Measurements from ENCODE around the gene SPRR3. TPM values are rescaled to one million over a fixed set of nuclear protein-coding genes. Genes with fewer than 3 reads are reported as not detected.
A peak's percentile ranks its signal among the peaks of the same experiment; 100 is the strongest.

The SPRR3 gene, protein sequence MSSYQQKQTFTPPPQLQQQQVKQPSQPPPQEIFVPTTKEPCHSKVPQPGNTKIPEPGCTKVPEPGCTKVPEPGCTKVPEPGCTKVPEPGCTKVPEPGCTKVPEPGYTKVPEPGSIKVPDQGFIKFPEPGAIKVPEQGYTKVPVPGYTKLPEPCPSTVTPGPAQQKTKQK
- 12.3 and 12.6 TPM in 2 replicates for polyA plus RNA-seq (2013)

DNA sequence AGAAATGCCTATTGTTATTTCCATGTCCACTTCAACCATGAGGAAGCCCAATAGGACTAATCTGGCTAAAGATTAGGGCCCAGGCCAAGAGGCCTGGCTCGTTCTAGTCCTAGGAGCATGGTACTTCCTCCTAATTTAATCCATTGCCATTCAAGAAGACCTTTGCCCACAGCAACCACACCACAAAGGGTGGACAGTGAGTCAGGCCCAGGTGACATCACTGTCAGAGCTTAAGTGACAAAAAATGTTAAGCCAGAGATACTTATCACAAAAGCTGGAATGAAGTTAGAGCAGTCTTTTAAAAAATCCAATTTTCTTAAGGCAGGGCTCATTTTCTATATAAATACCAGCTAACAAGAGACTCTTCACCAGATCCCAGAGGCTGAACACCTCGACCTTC lies at the start of gene SPRR3:
Gene SPRR3, plus strand, starts transcription at position 368 of the 400 bp plus-strand sequence. CDS start 1,272 bp downstream, outside the sequence.
- peak within 1 kb of the TSS; percentile 55 for H2AFZ ChIP-seq (ENCODE audit: insufficient read depth, low read length, poor library complexity)
- H2AK5ac ChIP-seq (ENCODE audit: low read length) = no peak within 1 kb of the TSS
- H3K4me3 ChIP-seq (ENCODE audit: low read depth, low read length) = no peak within 1 kb of the TSS
- no peaks in the 10 kb centered on the region for H3K9me3 ChIP-seq (ENCODE audit: insufficient read depth, low read depth, low read length)
- peak within 1 kb of the TSS; percentile 84 for H2BK12ac ChIP-seq (ENCODE audit: low read length)
- H3K9ac ChIP-seq (ENCODE audit: low read length) = no peak within 1 kb of the TSS
- H3K14ac ChIP-seq (ENCODE audit: low read length) = no peak within 1 kb of the TSS
- no CpG with 5 or more reads among the region's 2 CpGs for WGBS (ENCODE audit: extremely low coverage, insufficient coverage, insufficient read length)
- no peaks in the 10 kb centered on the region for H3K27me3 ChIP-seq (ENCODE audit: insufficient read depth, low read length)
- no peak within 1 kb of the TSS for H3K23ac ChIP-seq (ENCODE audit: low read length)
- peaks cover 15 to 22% of the 10 kb centered on the region in 2 experiments for H3K4me1 ChIP-seq (ENCODE audit: control insufficient read depth in 1 of 2, insufficient read depth in 2 of 2, low read length in 2 of 2)
- no peaks in the 10 kb centered on the region for H3K36me3 ChIP-seq (ENCODE audit: control insufficient read depth in 1 of 2, insufficient read depth in 2 of 2, low read length in 2 of 2)
- H2BK5ac ChIP-seq (ENCODE audit: low read depth, low read length, poor library complexity) = no peak within 1 kb of the TSS
- H3K27ac ChIP-seq (ENCODE audit: low read depth, low read length) = no peak within 1 kb of the TSS
- peak; percentile 75 to 93 for DNase-seq
- H3K4me2 ChIP-seq (ENCODE audit: low read length) = no peak within 1 kb of the TSS
- no peak within 1 kb of the TSS for H2BK120ac ChIP-seq (ENCODE audit: insufficient read depth, low read length, poor library complexity)
- no peak within 1 kb of the TSS for H3K18ac ChIP-seq (ENCODE audit: low read length)
- no peaks in the 10 kb centered on the region for H3K79me1 ChIP-seq (ENCODE audit: low read length)
- no peak within 1 kb of the TSS for H4K12ac ChIP-seq (ENCODE audit: low read depth, low read length)
- H4K8ac ChIP-seq (ENCODE audit: low read depth, low read length) = peak within 1 kb of the TSS; percentile 63
- H3K79me2 ChIP-seq (ENCODE audit: control insufficient read depth, insufficient read depth, low read length, poor library complexity) = peaks cover 1% of the 10 kb centered on the region
- H3K4ac ChIP-seq (ENCODE audit: low read depth, low read length) = no peak within 1 kb of the TSS
- no peak within 1 kb of the TSS for H4K91ac ChIP-seq (ENCODE audit: low read depth, low read length)

DNA sequence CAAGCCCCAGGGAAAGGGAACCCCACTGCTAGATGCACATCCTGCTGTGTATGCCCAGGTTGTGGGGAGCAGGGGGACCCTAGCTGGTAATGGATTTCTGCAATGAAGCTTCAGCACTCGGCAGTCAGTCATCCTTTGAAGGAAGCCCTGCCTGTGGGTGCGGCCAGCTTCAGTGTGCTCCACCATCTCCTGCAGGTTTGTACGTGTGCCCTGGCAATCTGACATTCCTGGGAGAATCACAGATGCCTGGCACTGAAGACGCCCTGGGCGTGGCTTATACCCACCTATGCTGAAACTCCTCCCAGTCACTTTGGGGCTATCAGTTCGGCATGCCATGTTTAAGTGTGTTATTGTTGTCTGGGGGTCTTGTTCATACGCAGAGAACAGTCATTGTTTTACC lies 47.8 kb upstream of the SPRR3 start:
- H3K4me3 ChIP-seq (ENCODE audit: low read depth, low read length) = no peak overlapping the region
- H4K8ac ChIP-seq (ENCODE audit: low read depth, low read length) = no peak overlapping the region
- H3K79me2 ChIP-seq (ENCODE audit: control insufficient read depth, insufficient read depth, low read length, poor library complexity) = no peaks in the 10 kb centered on the region
- H3K4me2 ChIP-seq (ENCODE audit: low read length) = no peak overlapping the region
- H3K79me1 ChIP-seq (ENCODE audit: low read length) = no peaks in the 10 kb centered on the region
- H4K91ac ChIP-seq (ENCODE audit: low read depth, low read length) = no peak overlapping the region
- no peaks in the 10 kb centered on the region for H3K4me1 ChIP-seq (ENCODE audit: control insufficient read depth in 1 of 2, insufficient read depth in 2 of 2, low read length in 2 of 2)
- H2BK5ac ChIP-seq (ENCODE audit: low read depth, low read length, poor library complexity) = no peak overlapping the region
- no peak overlapping the region for H2BK120ac ChIP-seq (ENCODE audit: insufficient read depth, low read length, poor library complexity)
- no peak overlapping the region for H3K9ac ChIP-seq (ENCODE audit: low read length)
- H2BK12ac ChIP-seq (ENCODE audit: low read length) = no peak overlapping the region
- H2AFZ ChIP-seq (ENCODE audit: insufficient read depth, low read length, poor library complexity) = no peak overlapping the region
- WGBS (ENCODE audit: extremely low coverage, insufficient coverage, insufficient read length) = no CpG with 5 or more reads among the region's 7 CpGs
- H3K27me3 ChIP-seq (ENCODE audit: insufficient read depth, low read length) = no peaks in the 10 kb centered on the region
- no peak overlapping the region for H4K12ac ChIP-seq (ENCODE audit: low read depth, low read length)
- no peak overlapping the region for H3K27ac ChIP-seq (ENCODE audit: low read depth, low read length)
- no peak overlapping the region for H3K4ac ChIP-seq (ENCODE audit: low read depth, low read length)
- H3K14ac ChIP-seq (ENCODE audit: low read length) = no peak overlapping the region
- H3K36me3 ChIP-seq (ENCODE audit: control insufficient read depth in 1 of 2, insufficient read depth in 2 of 2, low read length in 2 of 2) = no peaks in the 10 kb centered on the region
- no peak overlapping the region for H3K18ac ChIP-seq (ENCODE audit: low read length)
- no peaks in the 10 kb centered on the region for H3K9me3 ChIP-seq (ENCODE audit: insufficient read depth, low read depth, low read length)
- H2AK5ac ChIP-seq (ENCODE audit: low read length) = no peak overlapping the region
- no peak overlapping the region for H3K23ac ChIP-seq (ENCODE audit: low read length)
- DNase-seq = no peak

DNA sequence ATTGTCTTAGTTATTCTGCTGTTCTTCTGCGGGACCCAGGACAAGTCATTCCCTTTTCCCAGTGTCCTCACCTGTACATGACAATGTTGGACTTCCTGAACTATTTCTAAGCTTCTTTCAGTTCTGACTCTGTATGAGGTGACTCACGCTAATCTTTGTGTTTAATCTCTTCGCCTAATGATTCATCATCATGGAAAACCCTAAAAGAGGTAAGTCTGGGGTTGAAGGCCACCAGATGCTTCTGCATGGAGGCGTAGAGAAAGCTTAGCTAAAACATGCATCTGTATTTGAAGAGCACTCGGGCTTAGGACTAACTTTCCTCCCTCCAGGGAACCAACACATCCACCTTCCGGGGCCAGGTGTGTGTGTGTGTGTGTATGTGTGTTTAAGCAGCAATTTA lies 47.1 kb upstream of the SPRR3 start:
- WGBS (ENCODE audit: extremely low coverage, insufficient coverage, insufficient read length) = no CpG with 5 or more reads among the region's 6 CpGs
- Histone ChIP-seq H3K4me2 (ENCODE audit: low read length) (no peak overlapping the region), H4K91ac (ENCODE audit: low read depth, low read length) (no peak overlapping the region), H3K4me1 (ENCODE audit: control insufficient read depth in 1 of 2, insufficient read depth in 2 of 2, low read length in 2 of 2) (no peaks in the 10 kb centered on the region), H2BK5ac (ENCODE audit: low read depth, low read length, poor library complexity) (no peak overlapping the region), H3K36me3 (ENCODE audit: control insufficient read depth in 1 of 2, insufficient read depth in 2 of 2, low read length in 2 of 2) (no peaks in the 10 kb centered on the region), H2AFZ (ENCODE audit: insufficient read depth, low read length, poor library complexity) (no peak overlapping the region), H2AK5ac (ENCODE audit: low read length) (no peak overlapping the region), H3K4me3 (ENCODE audit: low read depth, low read length) (no peak overlapping the region), H3K4ac (ENCODE audit: low read depth, low read length) (no peak overlapping the region), H3K14ac (ENCODE audit: low read length) (no peak overlapping the region), H3K9me3 (ENCODE audit: insufficient read depth, low read depth, low read length) (no peaks in the 10 kb centered on the region), H3K23ac (ENCODE audit: low read length) (no peak overlapping the region), H4K12ac (ENCODE audit: low read depth, low read length) (no peak overlapping the region), H3K79me2 (ENCODE audit: control insufficient read depth, insufficient read depth, low read length, poor library complexity) (no peaks in the 10 kb centered on the region), H3K9ac (ENCODE audit: low read length) (no peak overlapping the region), H3K27ac (ENCODE audit: low read depth, low read length) (no peak overlapping the region), H3K18ac (ENCODE audit: low read length) (no peak overlapping the region), H2BK12ac (ENCODE audit: low read length) (no peak overlapping the region), H4K8ac (ENCODE audit: low read depth, low read length) (no peak overlapping the region), H3K27me3 (ENCODE audit: insufficient read depth, low read length) (no peaks in the 10 kb centered on the region), H2BK120ac (ENCODE audit: insufficient read depth, low read length, poor library complexity) (no peak overlapping the region), H3K79me1 (ENCODE audit: low read length) (no peaks in the 10 kb centered on the region)
- DNase-seq = peak; percentile 52 to 85

DNA sequence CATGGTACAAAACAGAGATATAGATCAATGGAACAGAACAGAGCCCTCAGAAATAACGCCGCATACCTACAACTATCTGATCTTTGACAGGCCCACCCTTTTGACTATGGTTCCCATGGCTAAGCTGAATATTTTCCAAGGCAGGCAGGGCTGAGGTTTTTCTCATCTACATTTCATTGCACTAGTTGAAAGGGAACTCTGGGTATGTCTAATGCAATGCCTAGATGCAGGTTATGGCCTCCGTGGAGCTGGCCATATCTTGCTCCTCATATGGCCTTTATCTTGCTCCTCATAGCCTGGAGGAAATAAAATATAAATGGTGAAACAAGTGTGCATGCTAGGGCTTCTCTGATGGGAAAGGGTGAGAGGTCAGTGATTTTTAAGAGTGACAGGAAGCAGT lies 44.0 kb upstream of the SPRR3 start:
- Histone ChIP-seq H3K18ac (ENCODE audit: low read length) (no peak overlapping the region), H2AK5ac (ENCODE audit: low read length) (no peak overlapping the region), H2BK5ac (ENCODE audit: low read depth, low read length, poor library complexity) (no peak overlapping the region), H3K9ac (ENCODE audit: low read length) (no peak overlapping the region), H3K23ac (ENCODE audit: low read length) (no peak overlapping the region), H2AFZ (ENCODE audit: insufficient read depth, low read length, poor library complexity) (no peak overlapping the region), H3K4me1 (ENCODE audit: control insufficient read depth in 1 of 2, insufficient read depth in 2 of 2, low read length in 2 of 2) (no peaks in the 10 kb centered on the region), H3K79me2 (ENCODE audit: control insufficient read depth, insufficient read depth, low read length, poor library complexity) (no peaks in the 10 kb centered on the region), H3K36me3 (ENCODE audit: control insufficient read depth in 1 of 2, insufficient read depth in 2 of 2, low read length in 2 of 2) (no peaks in the 10 kb centered on the region), H2BK12ac (ENCODE audit: low read length) (no peak overlapping the region), H3K4me2 (ENCODE audit: low read length) (no peak overlapping the region), H3K14ac (ENCODE audit: low read length) (no peak overlapping the region), H3K27ac (ENCODE audit: low read depth, low read length) (no peak overlapping the region), H3K9me3 (ENCODE audit: insufficient read depth, low read depth, low read length) (no peaks in the 10 kb centered on the region), H4K91ac (ENCODE audit: low read depth, low read length) (no peak overlapping the region), H3K4me3 (ENCODE audit: low read depth, low read length) (no peak overlapping the region), H4K12ac (ENCODE audit: low read depth, low read length) (no peak overlapping the region), H4K8ac (ENCODE audit: low read depth, low read length) (no peak overlapping the region), H2BK120ac (ENCODE audit: insufficient read depth, low read length, poor library complexity) (no peak overlapping the region), H3K27me3 (ENCODE audit: insufficient read depth, low read length) (no peaks in the 10 kb centered on the region), H3K4ac (ENCODE audit: low read depth, low read length) (no peak overlapping the region), H3K79me1 (ENCODE audit: low read length) (no peaks in the 10 kb centered on the region)
- peak; percentile 68 to 88 for DNase-seq
- no CpG with 5 or more reads among the region's 3 CpGs for WGBS (ENCODE audit: extremely low coverage, insufficient coverage, insufficient read length)

All from trophoblast cell (in vitro differentiated cells and primary cell).